ENCODE data around the gene DPYD. TPM values are rescaled to one million over a fixed set of nuclear protein-coding genes. Genes with fewer than 3 reads are reported as not detected.

The DPYD gene
- total RNA-seq, 1 experiment from 2014 or later = 0.46 TPM

- no peak overlapping the region for H3K27ac Mint-ChIP-seq
- no peaks in the 10 kb centered on the region for H3K9me3 Mint-ChIP-seq
- ATAC-seq (no peak), DNase-seq (ENCODE audit: low spot score) (no peak)
- ChIA-PET CTCF (no interaction called here), POLR2A (no interaction called here)
- no peak overlapping the region for H3K4me3 Mint-ChIP-seq
- H3K4me1 Mint-ChIP-seq = no peaks in the 10 kb centered on the region
- TF ChIP-seq ZNF317 (CRISPR knock-in tag; IDR thresholded peaks at IDR 0.05; ENCODE audit: borderline replicate concordance, low read depth) (no peak), ATF6 (CRISPR knock-in tag; IDR thresholded peaks at IDR 0.05) (no peak), SP1 (CRISPR knock-in tag; conservative IDR thresholded peaks at IDR 0.05) (no peak), IRF1 (CRISPR knock-in tag; IDR thresholded peaks at IDR 0.05) (no peak), ZNF263 (CRISPR knock-in tag; IDR thresholded peaks at IDR 0.05; ENCODE audit: low read depth) (no peak), E2F1 (CRISPR knock-in tag; IDR thresholded peaks at IDR 0.05) (no peak)
- no peaks in the 10 kb centered on the region for H3K36me3 Mint-ChIP-seq
- H3K27me3 Mint-ChIP-seq (ENCODE audit: low read depth) = no peaks in the 10 kb centered on the region
These were observed 775.4 kb downstream of the DPYD start for GRCh38 chr1:97145321-97145956.

- CTCF ChIA-PET = no interaction called here
- ATAC-seq = no peak
- H3K27ac Mint-ChIP-seq = no peak overlapping the region
These were observed 776.3 kb downstream of the DPYD start for GRCh38 chr1:97144527-97144926.

More at GRCh38 chr1:97144527-97144926, 776.3 kb downstream of the DPYD start:
- no peak for DNase-seq (ENCODE audit: low spot score)
- TF ChIP-seq AR (CRISPR knock-in tag; IDR thresholded peaks at IDR 0.05) = no peak
- no peak for TF ChIP-seq ZNF232 (CRISPR knock-in tag; IDR thresholded peaks at IDR 0.05)
- no peak for TF ChIP-seq ETV6 (CRISPR knock-in tag; IDR thresholded peaks at IDR 0.05)
- TF ChIP-seq PRDM15 (CRISPR knock-in tag; IDR thresholded peaks at IDR 0.05) = no peak
- TF ChIP-seq ZNF416 (CRISPR knock-in tag; IDR thresholded peaks at IDR 0.05) = no peak
- Mint-ChIP-seq H3K36me3 (no peaks in the 10 kb centered on the region), H3K4me3 (no peak overlapping the region), H3K9me3 (no peaks in the 10 kb centered on the region), H3K4me1 (no peaks in the 10 kb centered on the region), H3K27me3 (ENCODE audit: low read depth) (no peaks in the 10 kb centered on the region)
- POLR2A ChIA-PET = no interaction called here

Data from WTC11 (cell line).